Fibroblast of the aortic adventitia (primary cell): Measurements from ENCODE around the gene MAPKBP1. TPM values are rescaled to one million over a fixed set of nuclear protein-coding genes. Genes with fewer than 3 reads are reported as not detected.

Experiments
- DNase-seq: peaks from one replicate; pipeline ENCODE4 v3.0.0-alpha.2; 2010; ENCODE audit warnings: low read depth
- H3K4me3 ChIP-seq: 2 replicates; pipeline ENCODE4 v1.5.1; 2011; ENCODE audit warnings: low read depth, mild to moderate bottlenecking, control low read depth, low read length, moderate library complexity
- total RNA-seq: library from RNA; depleted of rRNA; stranded (reverse); fragments of >200 nt; gene quantifications from 2 replicates; pipeline ENCODE4 v1.2.3, GENCODE V29; 2012; ENCODE audit warnings: low replicate concordance
- TF ChIP-seq, protein P1 (sequence below): IDR thresholded peaks from 2 replicates; pipeline ENCODE4 v1.5.1; 2011; ENCODE audit warnings: mild to moderate bottlenecking, low read length, control low read depth, inconsistent platforms; ENCODE audit not compliant: insufficient read depth

Gene MAPKBP1
- total RNA-seq, 1 donor, result 20.8 TPM

- H3K4me3 ChIP-seq, result no peak overlapping the region
- DNase-seq, result no peak
- TF ChIP-seq, protein P1, sequence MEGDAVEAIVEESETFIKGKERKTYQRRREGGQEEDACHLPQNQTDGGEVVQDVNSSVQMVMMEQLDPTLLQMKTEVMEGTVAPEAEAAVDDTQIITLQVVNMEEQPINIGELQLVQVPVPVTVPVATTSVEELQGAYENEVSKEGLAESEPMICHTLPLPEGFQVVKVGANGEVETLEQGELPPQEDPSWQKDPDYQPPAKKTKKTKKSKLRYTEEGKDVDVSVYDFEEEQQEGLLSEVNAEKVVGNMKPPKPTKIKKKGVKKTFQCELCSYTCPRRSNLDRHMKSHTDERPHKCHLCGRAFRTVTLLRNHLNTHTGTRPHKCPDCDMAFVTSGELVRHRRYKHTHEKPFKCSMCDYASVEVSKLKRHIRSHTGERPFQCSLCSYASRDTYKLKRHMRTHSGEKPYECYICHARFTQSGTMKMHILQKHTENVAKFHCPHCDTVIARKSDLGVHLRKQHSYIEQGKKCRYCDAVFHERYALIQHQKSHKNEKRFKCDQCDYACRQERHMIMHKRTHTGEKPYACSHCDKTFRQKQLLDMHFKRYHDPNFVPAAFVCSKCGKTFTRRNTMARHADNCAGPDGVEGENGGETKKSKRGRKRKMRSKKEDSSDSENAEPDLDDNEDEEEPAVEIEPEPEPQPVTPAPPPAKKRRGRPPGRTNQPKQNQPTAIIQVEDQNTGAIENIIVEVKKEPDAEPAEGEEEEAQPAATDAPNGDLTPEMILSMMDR, result no peak
Measured at GRCh38 chr15:41817781-41818180, 43.5 kb downstream of the MAPKBP1 start.

- no peak for DNase-seq
- H3K4me3 ChIP-seq, result no peak overlapping the region
- TF ChIP-seq, protein P1, result no peak
Measured at GRCh38 chr15:41819455-41820050, 45.3 kb downstream of the MAPKBP1 start.

DNA sequence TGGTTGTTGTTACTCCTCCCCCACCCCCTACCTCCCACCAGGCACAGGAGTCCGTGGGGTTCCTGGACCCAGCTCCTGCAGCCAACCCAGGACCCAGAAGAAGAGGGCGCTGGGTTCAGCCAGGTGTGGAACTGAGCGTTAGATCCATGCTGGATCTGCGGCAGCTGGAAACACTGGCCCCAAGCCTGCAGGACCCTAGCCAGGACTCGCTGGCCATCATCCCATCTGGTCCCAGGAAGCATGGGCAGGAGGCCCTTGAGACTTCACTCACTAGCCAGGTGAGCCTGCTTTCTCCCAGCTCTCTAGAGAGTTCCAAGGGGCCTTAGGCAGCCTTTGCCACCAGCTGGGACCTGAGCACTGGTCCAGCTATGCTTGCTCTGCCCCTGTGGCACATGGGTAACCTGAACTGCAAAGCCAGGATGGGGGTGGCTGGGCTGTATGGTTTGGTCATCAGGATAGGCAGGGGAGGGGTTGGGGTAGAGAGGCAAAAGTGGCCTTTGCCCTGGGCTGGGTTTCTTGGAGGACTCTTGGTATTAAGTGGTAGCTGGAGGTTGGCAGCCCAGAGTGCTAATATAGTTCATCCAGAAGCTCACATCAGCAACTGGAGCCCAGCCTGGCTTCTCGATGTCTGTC, 46.6 kb downstream of the MAPKBP1 start:
- no peak overlapping the region for H3K4me3 ChIP-seq
- no peak for DNase-seq
- TF ChIP-seq, protein P1, result no peak

GRCh38 chr15:41821831-41822230, 47.5 kb downstream of the MAPKBP1 start:
- no peak for DNase-seq
- no peak overlapping the region for H3K4me3 ChIP-seq
- TF ChIP-seq, protein P1, result no peak

DNA sequence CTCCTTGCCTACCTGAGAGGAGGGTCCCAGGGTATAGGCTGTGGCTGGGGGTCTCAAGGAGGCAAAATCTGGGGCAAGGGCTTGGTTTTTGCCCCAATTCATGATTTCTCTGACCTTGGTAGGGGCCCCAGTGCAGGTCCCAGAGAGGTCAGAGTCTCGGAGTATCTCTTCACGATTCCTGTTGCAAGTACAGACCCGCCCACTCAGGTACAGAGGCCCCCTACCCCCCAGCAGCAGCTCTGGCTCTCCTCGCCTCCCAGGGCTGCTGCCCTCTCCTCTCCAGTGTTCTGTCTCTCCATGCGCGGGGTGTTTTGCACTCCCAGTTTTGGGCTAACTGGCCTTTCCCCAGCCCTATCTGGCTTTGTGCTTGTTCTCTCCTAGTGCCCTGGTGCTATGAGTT, 48.2 kb downstream of the MAPKBP1 start:
- DNase-seq, result no peak
- TF ChIP-seq, protein P1, result no peak
- H3K4me3 ChIP-seq, result no peak overlapping the region

DNA sequence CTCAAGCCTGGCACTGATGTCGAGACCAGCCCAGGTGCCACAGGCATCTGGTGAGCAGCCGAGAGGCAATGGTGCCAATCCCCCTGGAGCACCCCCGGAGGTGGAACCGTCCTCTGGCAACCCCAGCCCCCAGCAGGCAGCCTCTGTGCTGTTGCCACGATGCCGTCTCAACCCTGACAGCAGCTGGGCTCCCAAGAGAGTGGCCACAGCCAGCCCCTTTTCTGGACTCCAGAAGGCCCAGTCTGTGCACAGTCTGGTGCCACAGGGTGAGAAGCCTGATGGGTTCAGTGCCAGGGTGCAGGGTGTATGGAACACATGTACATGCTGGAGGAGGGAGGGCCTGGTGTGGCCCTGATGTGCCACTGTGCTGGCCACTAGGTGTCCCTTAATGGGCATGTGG, 48.7 kb downstream of the MAPKBP1 start:
- H3K4me3 ChIP-seq, result no peak overlapping the region
- TF ChIP-seq, protein P1, result no peak
- DNase-seq, result no peak
